NB4 (cell line): ENCODE results near the gene ZNF138.

Source experiments
- MYC ChIP-seq: IDR thresholded peaks from 2 replicates; pipeline ENCODE4 v1.6.1; 2011; ENCODE audit warnings: low read depth, low read length
- POLR2A ChIP-seq: IDR thresholded peaks from 2 replicates; pipeline ENCODE4 v1.6.1; 2011; ENCODE audit warnings: mild to moderate bottlenecking; ENCODE audit not compliant: insufficient read length; ENCODE audit errors: extremely low read depth
- TF ChIP-seq, protein P1 (sequence below): IDR thresholded peaks from one replicate; pipeline ENCODE4 v1.5.1; 2012; ENCODE audit warnings: low read depth, low read length
- TF ChIP-seq, protein P2 (sequence below): IDR thresholded peaks from 2 replicates; pipeline ENCODE4 v1.6.1; 2011; ENCODE audit warnings: low read depth, low read length

DNA sequence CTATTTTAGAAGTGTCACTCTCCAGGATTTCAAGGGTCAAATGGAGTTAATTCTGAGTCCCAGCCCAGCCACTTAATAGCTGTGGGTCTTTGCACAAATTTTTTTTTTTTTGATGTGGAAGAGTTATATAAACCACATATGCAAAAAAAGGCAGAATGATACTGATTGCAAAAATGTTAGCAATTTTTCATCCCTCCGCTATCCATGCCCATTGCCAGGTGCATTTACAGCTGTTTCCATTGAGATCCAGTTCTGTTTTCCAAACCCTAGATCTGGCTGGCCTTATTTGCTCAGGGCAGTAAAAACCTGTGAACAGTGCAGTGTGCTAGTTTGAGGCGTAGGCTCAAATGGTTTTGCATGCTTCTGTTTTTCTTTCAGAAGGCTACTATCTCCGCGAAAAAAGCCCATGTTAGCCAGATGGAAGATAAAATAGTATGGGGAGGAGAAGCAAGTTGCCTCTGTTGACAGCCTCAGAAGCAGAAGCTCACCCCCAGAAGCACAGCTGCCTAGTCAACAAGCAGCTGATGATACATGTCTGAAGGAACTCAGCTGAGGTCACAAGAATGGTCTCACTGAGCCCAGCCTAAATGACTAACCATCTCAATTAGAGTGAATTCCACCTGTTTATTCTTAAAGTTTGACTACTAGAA, 997 bp upstream of the ZNF138 start:
- TF ChIP-seq, protein P1, sequence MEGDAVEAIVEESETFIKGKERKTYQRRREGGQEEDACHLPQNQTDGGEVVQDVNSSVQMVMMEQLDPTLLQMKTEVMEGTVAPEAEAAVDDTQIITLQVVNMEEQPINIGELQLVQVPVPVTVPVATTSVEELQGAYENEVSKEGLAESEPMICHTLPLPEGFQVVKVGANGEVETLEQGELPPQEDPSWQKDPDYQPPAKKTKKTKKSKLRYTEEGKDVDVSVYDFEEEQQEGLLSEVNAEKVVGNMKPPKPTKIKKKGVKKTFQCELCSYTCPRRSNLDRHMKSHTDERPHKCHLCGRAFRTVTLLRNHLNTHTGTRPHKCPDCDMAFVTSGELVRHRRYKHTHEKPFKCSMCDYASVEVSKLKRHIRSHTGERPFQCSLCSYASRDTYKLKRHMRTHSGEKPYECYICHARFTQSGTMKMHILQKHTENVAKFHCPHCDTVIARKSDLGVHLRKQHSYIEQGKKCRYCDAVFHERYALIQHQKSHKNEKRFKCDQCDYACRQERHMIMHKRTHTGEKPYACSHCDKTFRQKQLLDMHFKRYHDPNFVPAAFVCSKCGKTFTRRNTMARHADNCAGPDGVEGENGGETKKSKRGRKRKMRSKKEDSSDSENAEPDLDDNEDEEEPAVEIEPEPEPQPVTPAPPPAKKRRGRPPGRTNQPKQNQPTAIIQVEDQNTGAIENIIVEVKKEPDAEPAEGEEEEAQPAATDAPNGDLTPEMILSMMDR = no peak
- TF ChIP-seq POLR2A = no peak
- TF ChIP-seq, protein P2, sequence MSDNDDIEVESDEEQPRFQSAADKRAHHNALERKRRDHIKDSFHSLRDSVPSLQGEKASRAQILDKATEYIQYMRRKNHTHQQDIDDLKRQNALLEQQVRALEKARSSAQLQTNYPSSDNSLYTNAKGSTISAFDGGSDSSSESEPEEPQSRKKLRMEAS = no peak
- TF ChIP-seq MYC = no peak
